ENCODE measurements around the gene RAPSN. TPM values are rescaled to one million over a fixed set of nuclear protein-coding genes. Genes with fewer than 3 reads are reported as not detected.

RAPSN gene
- total and polyA plus RNA-seq, 2 experiments from 2014 or later, result not detected

DNA sequence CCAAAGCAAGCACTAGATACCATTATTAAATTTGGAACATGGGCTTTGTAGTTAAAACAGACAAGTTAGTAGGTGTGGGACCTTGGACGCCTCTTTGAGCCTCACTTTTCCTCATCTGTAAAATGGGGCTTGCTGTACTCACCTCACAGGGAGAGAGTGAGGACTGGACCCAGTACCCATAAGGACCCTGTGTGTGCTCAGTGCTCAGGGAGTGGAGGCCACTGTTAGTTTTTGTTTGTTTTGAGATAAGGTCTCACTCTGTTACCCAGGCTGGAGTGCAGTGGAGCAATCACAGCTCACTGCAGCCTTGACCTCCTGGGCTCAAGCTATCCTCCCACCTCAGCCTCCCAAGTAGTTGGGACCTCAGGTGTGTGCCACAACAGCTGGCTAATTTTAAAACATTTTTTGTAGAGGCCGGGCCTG lies 8.9 kb downstream of the RAPSN start:
- no peak for DNase-seq (ENCODE audit: low read depth in 1 of 2, low spot score in 1 of 2)
- H3K27ac ChIP-seq, result no peak overlapping the region
- TF ChIP-seq, protein P1, sequence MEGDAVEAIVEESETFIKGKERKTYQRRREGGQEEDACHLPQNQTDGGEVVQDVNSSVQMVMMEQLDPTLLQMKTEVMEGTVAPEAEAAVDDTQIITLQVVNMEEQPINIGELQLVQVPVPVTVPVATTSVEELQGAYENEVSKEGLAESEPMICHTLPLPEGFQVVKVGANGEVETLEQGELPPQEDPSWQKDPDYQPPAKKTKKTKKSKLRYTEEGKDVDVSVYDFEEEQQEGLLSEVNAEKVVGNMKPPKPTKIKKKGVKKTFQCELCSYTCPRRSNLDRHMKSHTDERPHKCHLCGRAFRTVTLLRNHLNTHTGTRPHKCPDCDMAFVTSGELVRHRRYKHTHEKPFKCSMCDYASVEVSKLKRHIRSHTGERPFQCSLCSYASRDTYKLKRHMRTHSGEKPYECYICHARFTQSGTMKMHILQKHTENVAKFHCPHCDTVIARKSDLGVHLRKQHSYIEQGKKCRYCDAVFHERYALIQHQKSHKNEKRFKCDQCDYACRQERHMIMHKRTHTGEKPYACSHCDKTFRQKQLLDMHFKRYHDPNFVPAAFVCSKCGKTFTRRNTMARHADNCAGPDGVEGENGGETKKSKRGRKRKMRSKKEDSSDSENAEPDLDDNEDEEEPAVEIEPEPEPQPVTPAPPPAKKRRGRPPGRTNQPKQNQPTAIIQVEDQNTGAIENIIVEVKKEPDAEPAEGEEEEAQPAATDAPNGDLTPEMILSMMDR (IDR thresholded peaks at IDR 0.05; ENCODE audit: low read depth, low read length), result no peak
- no peaks in the 10 kb centered on the region for H3K36me3 ChIP-seq
- H3K27me3 ChIP-seq, result no peaks in the 10 kb centered on the region
- H3K9me3 ChIP-seq (ENCODE audit: low read depth), result no peaks in the 10 kb centered on the region
- H3K4me3 ChIP-seq, result no peak overlapping the region
- no peaks in the 10 kb centered on the region for H3K4me1 ChIP-seq (ENCODE audit: low read depth)

DNA sequence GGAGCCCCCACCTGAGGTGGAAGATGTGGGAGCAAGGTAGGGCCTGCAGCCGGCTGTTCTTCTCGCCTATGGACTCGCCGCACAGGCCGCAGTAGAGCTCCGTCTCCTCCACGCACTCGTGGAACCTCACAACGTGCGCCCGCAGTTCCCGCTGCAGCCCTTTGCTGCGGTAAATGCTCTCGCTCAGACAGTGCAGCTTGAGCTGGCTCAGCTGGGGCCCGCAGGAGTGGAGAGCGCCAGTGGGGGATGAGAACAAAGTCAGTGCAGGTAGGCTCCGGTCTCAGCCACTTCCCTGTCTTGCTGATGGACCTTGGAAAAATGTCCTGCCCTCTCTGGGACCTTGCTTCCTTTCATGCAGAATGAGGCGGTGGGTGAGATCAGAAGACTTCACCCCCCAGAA lies 10.2 kb downstream of the RAPSN start:
- no peak for DNase-seq (ENCODE audit: low read depth in 1 of 2, low spot score in 1 of 2)
- H3K36me3 ChIP-seq, result no peaks in the 10 kb centered on the region
- no peak overlapping the region for H3K4me3 ChIP-seq
- H3K27ac ChIP-seq, result no peak overlapping the region
- H3K9me3 ChIP-seq (ENCODE audit: low read depth), result no peaks in the 10 kb centered on the region
- H3K27me3 ChIP-seq, result no peaks in the 10 kb centered on the region
- TF ChIP-seq, protein P1 (IDR thresholded peaks at IDR 0.05; ENCODE audit: low read depth, low read length), result no peak
- H3K4me1 ChIP-seq (ENCODE audit: low read depth), result no peaks in the 10 kb centered on the region

DNA sequence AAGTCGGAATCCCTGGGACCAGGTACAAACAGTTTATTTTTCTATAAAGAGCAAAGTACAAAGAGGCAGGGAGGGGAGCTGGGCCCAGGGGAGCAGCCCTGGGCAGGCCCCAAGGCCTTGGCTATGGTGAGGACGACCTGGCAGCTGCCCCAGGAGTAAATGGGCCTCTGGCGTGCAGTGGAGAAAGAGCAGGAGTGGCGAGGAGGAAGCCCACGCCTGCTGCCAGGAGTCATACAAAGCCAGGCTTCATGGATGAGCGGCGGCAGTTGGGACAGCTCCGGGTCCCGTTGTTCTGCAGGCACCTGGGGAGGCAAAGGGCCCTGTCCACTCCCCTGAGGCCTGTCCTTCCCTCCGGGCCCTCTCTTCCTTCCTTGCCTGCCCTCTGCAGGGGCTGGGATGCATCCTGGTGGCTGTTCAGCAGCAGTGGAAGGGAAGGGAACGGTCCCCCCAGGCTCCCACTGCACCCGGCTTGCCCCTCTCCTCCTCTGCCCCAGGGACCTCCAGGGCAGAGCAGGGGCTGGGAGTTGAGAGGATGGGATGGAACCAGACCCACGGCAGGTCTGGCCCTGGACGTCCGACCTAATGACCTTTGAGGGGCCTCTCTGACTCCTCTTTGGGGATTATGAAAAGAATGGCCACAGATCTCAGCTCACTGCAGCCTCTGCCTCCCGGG lies 11.1 kb downstream of the RAPSN start:
- Histone ChIP-seq H3K27ac (no peak overlapping the region), H3K4me1 (ENCODE audit: low read depth) (no peaks in the 10 kb centered on the region), H3K4me3 (no peak overlapping the region), H3K27me3 (no peaks in the 10 kb centered on the region), H3K36me3 (no peaks in the 10 kb centered on the region), H3K9me3 (ENCODE audit: low read depth) (no peaks in the 10 kb centered on the region)
- DNase-seq (ENCODE audit: low read depth in 1 of 2, low spot score in 1 of 2), result no peak
- TF ChIP-seq, protein P1 (IDR thresholded peaks at IDR 0.05; ENCODE audit: low read depth, low read length), result no peak

DNA sequence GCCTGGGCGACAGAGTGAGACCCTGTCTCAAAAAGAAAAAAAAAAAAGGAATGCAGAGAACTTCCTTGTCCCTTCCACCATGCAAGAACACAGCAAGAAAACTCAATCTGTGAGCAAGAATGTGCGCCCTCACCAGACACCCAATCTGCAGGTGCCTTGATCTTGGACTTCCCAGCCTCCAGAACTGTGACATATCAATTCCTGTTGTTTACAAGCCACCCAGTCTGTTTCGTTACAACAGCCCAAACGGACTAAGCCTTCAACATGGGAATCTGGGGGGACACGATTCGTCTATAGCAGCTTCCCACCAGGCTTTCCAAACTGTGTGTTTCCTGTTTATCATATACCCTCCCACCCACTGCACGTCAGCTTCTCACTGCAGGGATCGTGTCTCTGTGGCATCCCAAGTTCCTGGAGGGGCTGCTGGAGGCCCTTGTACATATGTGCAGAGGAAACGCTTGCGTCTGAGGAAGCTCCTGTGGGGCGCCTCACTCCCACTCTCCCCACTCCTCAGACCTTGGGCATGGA lies 11.7 kb downstream of the RAPSN start:
- Histone ChIP-seq H3K27ac (no peak overlapping the region), H3K27me3 (no peaks in the 10 kb centered on the region), H3K36me3 (no peaks in the 10 kb centered on the region), H3K9me3 (ENCODE audit: low read depth) (no peaks in the 10 kb centered on the region), H3K4me3 (no peak overlapping the region), H3K4me1 (ENCODE audit: low read depth) (no peaks in the 10 kb centered on the region)
- no peak for DNase-seq (ENCODE audit: low read depth in 1 of 2, low spot score in 1 of 2)
- TF ChIP-seq, protein P1 (IDR thresholded peaks at IDR 0.05; ENCODE audit: low read depth, low read length), result no peak

DNA sequence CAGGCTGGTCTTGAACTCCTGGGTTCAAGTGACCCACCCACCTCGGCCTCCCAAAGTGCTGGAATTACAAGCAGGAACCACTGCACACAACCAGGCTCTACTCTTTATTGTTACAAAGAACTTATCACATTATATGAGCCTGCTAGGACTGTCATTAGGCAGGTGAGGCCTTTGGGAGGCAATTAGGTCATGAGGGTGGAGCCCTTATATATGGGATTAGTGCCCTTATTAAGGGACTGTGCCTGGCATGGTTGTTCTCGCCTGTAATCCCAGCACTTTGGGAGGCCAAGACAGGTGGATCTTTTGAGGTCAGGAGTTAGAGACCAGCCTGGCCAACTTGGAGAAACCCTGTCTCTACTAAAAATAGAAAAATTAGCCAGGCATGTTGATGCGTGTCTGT lies 12.2 kb downstream of the RAPSN start:
- no peak for DNase-seq (ENCODE audit: low read depth in 1 of 2, low spot score in 1 of 2)

More for the DNA sequence above, 12.2 kb downstream of the RAPSN start:
- Histone ChIP-seq H3K27ac (no peak overlapping the region), H3K4me3 (no peak overlapping the region), H3K9me3 (ENCODE audit: low read depth) (no peaks in the 10 kb centered on the region), H3K36me3 (no peaks in the 10 kb centered on the region), H3K27me3 (no peaks in the 10 kb centered on the region), H3K4me1 (ENCODE audit: low read depth) (no peaks in the 10 kb centered on the region)
- TF ChIP-seq, protein P1 (IDR thresholded peaks at IDR 0.05; ENCODE audit: low read depth, low read length), result no peak

All from cardiac muscle cell (in vitro differentiated cells and primary cell).